ENCODE measurements around the gene RABIF. TPM values are rescaled to one million over a fixed set of nuclear protein-coding genes. Genes with fewer than 3 reads are reported as not detected.
A peak's percentile ranks its signal among the peaks of the same experiment; 100 is the strongest.
"Not testable (repeated sequence)": the region's sequence is repeated elsewhere in the genome, so short reads cannot be mapped to it uniquely, and the experiment has no call there.

The RABIF gene
- total RNA-seq, 1 donor from 2014 or later: 8.3 TPM

DNA sequence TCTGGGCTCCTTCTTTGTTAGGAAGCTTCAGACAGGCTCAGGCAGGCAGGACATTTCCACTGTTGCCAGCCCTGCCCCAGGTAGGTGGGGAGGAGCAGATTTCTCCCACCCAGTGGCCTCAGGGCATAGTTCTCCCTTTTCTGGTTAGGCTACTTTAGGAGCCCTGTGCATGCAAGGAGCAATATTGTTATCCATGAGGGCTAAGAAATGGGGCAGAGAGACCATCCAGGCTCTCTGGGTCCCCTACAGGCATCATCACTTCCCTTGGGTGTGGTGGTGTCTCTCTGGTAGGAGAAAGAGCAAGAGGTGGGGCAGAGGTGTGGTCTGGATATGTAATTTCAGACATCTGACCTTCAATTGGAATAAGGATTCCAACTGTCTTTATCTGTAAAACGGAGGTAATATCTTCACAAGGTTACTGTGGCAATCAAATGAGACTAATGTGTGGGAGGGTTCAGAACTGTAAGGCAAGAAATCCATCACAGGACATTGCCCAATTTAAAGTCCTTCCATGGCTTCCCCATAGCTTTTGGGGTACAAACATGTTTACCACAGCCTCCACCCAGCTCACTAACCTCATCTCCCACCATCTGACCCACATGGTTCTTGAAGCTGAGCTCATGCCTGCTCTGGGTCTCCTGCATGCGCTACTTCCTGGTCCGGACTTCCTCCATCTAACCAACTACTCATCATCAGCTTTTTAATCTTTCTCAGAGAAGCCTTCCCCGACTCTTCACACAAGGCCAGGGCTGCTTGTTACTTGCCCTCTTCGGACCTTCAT is 52.1 kb downstream of the RABIF start:
- Histone ChIP-seq H3K36me3 (no peaks in the 10 kb centered on the region), H3K4me3 (no peak overlapping the region), H3K27me3 (ENCODE audit: low read depth) (no peaks in the 10 kb centered on the region), H3K4me1 (peaks cover 16% of the 10 kb centered on the region), H3K9me3 (no peaks in the 10 kb centered on the region), H3K27ac (no peak overlapping the region)
- intact Hi-C loops (cut with DNase I): no loop called here
- ATAC-seq (peak; percentile 59 to 78), DNase-seq (no peak)
- TF ChIP-seq, protein P1, sequence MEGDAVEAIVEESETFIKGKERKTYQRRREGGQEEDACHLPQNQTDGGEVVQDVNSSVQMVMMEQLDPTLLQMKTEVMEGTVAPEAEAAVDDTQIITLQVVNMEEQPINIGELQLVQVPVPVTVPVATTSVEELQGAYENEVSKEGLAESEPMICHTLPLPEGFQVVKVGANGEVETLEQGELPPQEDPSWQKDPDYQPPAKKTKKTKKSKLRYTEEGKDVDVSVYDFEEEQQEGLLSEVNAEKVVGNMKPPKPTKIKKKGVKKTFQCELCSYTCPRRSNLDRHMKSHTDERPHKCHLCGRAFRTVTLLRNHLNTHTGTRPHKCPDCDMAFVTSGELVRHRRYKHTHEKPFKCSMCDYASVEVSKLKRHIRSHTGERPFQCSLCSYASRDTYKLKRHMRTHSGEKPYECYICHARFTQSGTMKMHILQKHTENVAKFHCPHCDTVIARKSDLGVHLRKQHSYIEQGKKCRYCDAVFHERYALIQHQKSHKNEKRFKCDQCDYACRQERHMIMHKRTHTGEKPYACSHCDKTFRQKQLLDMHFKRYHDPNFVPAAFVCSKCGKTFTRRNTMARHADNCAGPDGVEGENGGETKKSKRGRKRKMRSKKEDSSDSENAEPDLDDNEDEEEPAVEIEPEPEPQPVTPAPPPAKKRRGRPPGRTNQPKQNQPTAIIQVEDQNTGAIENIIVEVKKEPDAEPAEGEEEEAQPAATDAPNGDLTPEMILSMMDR (IDR thresholded peaks at IDR 0.05): no peak

DNA sequence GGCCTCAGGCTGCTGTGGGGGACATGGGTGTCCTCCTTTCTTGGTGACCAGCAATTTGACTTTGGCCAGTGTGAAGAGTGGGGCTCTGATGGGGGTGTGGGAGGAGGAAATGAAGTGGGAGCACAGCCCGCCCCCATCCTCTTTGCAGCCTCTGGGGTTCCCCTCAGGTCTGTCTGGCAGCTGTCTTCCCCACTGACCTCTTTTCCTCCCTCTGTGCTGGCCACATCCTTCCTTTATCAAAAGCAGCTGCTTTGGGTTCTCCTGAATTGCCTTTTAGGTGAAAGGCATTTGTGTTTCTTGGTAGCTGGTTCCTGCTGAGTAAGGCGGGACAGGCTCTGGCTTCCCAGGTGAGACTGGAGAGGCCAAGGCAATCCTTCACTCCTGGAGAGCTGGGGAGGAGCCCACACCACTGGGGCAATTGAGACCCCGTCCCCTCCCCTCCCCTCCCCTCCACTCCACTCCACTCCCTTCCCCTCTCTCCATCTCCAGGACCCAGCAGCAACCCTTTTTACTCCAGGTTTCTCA is 53.3 kb downstream of the RABIF start:
- ATAC-seq: peak in 1 of 2 donors; percentile 16
- H3K36me3 ChIP-seq: no peaks in the 10 kb centered on the region
- TF ChIP-seq, protein P1 (IDR thresholded peaks at IDR 0.05): no peak
- DNase-seq: no peak
- no peak overlapping the region for H3K27ac ChIP-seq
- H3K9me3 ChIP-seq: no peaks in the 10 kb centered on the region
- intact Hi-C loops (cut with DNase I): no loop called here
- H3K4me3 ChIP-seq: no peak overlapping the region
- peaks cover 16% of the 10 kb centered on the region for H3K4me1 ChIP-seq
- H3K27me3 ChIP-seq (ENCODE audit: low read depth): no peaks in the 10 kb centered on the region

DNA sequence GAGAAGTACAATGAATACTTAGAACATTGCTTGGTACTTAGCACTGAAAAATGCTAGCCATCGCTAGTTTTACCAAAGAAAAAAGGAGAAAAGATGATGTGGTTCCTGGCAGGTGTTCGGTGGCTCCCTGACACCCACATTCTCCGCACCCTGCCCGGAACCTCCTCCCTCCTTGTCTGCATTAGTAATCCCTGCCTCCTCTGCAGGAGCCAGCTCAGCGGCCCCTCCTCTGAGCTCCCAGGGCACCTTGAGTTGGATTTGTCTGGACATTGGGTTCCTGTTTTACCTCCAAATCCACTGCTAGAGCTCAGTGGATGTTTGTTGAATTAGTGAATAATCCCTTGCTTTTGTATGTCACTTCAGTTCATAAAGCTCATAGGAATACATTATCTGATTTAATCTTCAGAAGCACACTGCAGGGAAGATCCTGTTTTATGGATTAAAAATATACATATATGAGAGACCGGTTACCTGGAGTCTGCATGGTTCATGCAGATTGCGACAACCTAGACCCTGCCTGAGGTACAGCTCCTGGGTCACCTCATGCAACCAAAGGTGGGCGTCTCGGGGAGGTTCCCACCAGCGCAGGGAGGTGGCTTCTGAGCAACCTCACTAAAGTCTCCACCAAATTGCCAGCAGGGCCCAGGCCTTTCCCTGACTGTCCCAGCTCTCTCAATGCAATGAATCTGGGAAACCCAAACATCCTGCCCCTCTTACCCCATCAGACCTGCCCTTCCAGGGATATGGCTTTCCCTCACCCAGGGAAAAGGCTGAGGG is 54.0 kb downstream of the RABIF start:
- intact Hi-C loops (cut with DNase I): no loop called here
- Histone ChIP-seq H3K27me3 (ENCODE audit: low read depth) (no peaks in the 10 kb centered on the region), H3K36me3 (no peaks in the 10 kb centered on the region), H3K4me3 (no peak overlapping the region), H3K27ac (no peak overlapping the region), H3K9me3 (no peaks in the 10 kb centered on the region), H3K4me1 (peaks cover 16% of the 10 kb centered on the region)
- ATAC-seq (no peak), DNase-seq (no peak)
- TF ChIP-seq, protein P1 (IDR thresholded peaks at IDR 0.05): no peak

DNA sequence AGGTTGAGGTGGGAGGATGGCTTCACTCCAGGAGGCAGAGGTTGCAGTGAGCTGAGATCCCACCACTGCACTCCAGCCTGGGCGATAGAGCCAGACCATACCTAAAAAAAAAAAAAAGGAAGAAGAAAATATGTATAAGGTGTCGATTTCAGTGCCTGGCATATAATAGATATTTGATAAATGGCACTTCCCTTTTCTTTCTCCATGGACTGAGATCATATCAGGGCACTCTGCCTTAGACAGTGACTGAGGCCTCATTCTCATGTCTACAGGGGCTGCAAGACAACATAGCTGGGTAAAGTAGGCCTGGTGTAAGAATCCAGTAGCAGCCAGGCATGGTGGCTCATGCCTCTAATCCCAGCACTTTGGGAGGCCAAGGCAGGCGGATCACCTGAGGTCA is 57.0 kb downstream of the RABIF start:
- H3K27ac ChIP-seq: no peak overlapping the region
- peaks cover 12% of the 10 kb centered on the region for H3K4me1 ChIP-seq
- ATAC-seq (no peak), DNase-seq (no peak)
- no peaks in the 10 kb centered on the region for H3K36me3 ChIP-seq
- TF ChIP-seq, protein P1 (IDR thresholded peaks at IDR 0.05): no peak
- no peak overlapping the region for H3K4me3 ChIP-seq
- intact Hi-C loops (cut with DNase I): no loop called here
- H3K27me3 ChIP-seq (ENCODE audit: low read depth): no peaks in the 10 kb centered on the region
- H3K9me3 ChIP-seq: no peaks in the 10 kb centered on the region

DNA sequence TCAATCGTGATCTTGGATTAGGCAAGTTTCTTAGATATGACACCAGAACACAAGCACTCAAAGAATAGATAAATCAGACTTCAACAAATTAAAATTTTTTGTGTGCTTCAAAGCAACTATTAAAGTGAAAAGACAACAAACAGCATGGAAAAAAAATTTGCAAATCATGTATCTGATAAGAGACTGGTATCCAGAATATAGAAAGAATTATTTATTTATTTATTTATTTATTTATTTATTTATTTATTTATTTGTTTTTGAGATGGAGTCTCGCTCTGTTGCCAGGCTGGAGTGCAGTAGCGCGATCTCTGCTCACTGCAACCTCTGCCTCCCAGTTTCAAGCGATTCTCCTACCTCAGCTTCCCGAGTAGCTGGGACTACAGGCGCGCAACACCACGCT is 59.7 kb downstream of the RABIF start:
- H3K27me3 ChIP-seq (ENCODE audit: low read depth); H3K4me1 ChIP-seq; H3K9me3 ChIP-seq; intact Hi-C loops (cut with DNase I); DNase-seq; H3K4me3 ChIP-seq; H3K36me3 ChIP-seq; ATAC-seq; H3K27ac ChIP-seq: not testable (repeated sequence)

Other genes starting within 250 kb of the RABIF start
- gene SYT2, start 178.7 kb downstream of the RABIF start, total RNA-seq: not detected
- gene KDM5B, start 80.7 kb downstream of the RABIF start, total RNA-seq: 48.9 TPM
- 0.71 TPM for gene PCAT6, start 78.2 kb downstream of the RABIF start, total RNA-seq
- 25.3 TPM for gene KLHL12, start 38.1 kb upstream of the RABIF start, total RNA-seq
- 110 TPM for gene ADIPOR1, start 69.2 kb upstream of the RABIF start, total RNA-seq
- gene CYB5R1, start 78.1 kb upstream of the RABIF start, total RNA-seq: 67.9 TPM
- gene TMEM183A, start 118.2 kb upstream of the RABIF start, total RNA-seq: 52.0 TPM
- 1.3 TPM for gene PPFIA4, start 137.3 kb upstream of the RABIF start, total RNA-seq
- not detected for gene MYOG, start 196.9 kb upstream of the RABIF start, total RNA-seq
- gene ADORA1, start 238.6 kb upstream of the RABIF start, total RNA-seq: 4.1 TPM